HUES48 (cell line): Measurements from ENCODE around the gene HSPH1.

ENCODE experiments used
- H3K27ac ChIP-seq: one replicate; pipeline ENCODE4 v1.7.0; 2013; ENCODE audit warnings: low read depth, low read length, inconsistent platforms
- H3K27me3 ChIP-seq: 2 replicates; pipeline ENCODE4 v1.6.1; 2013; ENCODE audit warnings: mild to moderate bottlenecking, low read length; ENCODE audit not compliant: control insufficient read depth, insufficient read depth
- H3K36me3 ChIP-seq: 2 replicates; pipeline ENCODE4 v1.6.1; 2013; ENCODE audit warnings: low read length; ENCODE audit not compliant: control insufficient read depth, insufficient read depth
- H3K4me1 ChIP-seq: 2 replicates; pipeline ENCODE4 v1.6.1; 2013; ENCODE audit warnings: mild to moderate bottlenecking, low read length; ENCODE audit not compliant: control insufficient read depth, insufficient read depth
- H3K4me3 ChIP-seq: 2 replicates; pipeline ENCODE4 v1.5.1; 2013; ENCODE audit warnings: mild to moderate bottlenecking, low read depth, low read length
- H3K9ac ChIP-seq: 2 replicates; pipeline ENCODE4 v1.6.1; 2013; ENCODE audit warnings: mild to moderate bottlenecking, low read depth, low read length, moderate library complexity
- H3K9me3 ChIP-seq: 2 replicates; pipeline ENCODE4 v1.6.1; 2013; ENCODE audit warnings: low read length; ENCODE audit not compliant: control insufficient read depth, insufficient read depth

Gene HSPH1

DNA sequence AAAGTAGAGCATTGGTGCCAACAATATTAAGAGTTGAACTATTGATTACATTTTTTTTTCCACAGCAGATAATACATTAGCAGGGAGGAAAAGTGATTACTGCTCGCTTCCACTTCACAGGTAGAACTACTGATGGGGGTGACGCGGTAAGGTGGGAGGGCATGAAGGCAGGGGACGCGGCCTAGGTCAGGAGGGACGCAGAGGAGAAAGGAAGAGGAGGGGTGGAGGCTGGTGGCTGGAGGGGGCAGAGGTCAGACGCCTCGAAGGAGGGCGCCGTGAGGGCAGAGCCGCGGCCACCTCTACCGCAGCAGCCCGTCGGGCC is 37.8 kb upstream of the HSPH1 start:
- H3K4me1 ChIP-seq: peaks cover 4% of the 10 kb centered on the region; the same call in 1 of the 2 replicates
- H3K27ac ChIP-seq: no peak overlapping the region
- no peaks in the 10 kb centered on the region for H3K36me3 ChIP-seq
- H3K9ac ChIP-seq: no peak overlapping the region
- no peaks in the 10 kb centered on the region for H3K9me3 ChIP-seq
- peaks cover 5% of the 10 kb centered on the region; the same call in 1 of the 2 replicates for H3K27me3 ChIP-seq
- peak overlapping the region; percentile 74 for H3K4me3 ChIP-seq

DNA sequence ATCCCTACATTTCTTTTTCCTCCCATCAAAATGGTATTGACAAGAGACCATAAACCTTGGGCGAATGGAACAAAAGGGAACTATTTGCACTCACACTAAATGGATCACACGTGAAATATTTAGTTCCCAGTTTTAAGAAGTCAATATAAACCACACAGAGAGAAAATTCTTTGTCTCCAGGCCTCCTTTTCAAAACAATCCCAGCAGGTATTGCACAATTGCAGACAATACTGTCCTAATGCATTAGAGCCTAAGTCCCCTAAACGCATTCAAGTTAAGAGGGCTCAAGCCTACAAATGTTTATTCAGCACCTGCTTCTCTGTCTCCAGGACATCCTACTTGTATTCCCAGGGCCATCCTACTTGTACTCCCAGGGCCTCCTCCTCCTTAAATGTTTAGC is 36.8 kb upstream of the HSPH1 start:
- H3K4me1 ChIP-seq: peaks cover 4% of the 10 kb centered on the region; the same call in 1 of the 2 replicates
- no peak overlapping the region for H3K9ac ChIP-seq
- no peak overlapping the region for H3K27ac ChIP-seq
- no peaks in the 10 kb centered on the region for H3K36me3 ChIP-seq
- H3K27me3 ChIP-seq: peaks cover 5% of the 10 kb centered on the region; the same call in 1 of the 2 replicates
- no peaks in the 10 kb centered on the region for H3K9me3 ChIP-seq
- H3K4me3 ChIP-seq: no peak overlapping the region

DNA sequence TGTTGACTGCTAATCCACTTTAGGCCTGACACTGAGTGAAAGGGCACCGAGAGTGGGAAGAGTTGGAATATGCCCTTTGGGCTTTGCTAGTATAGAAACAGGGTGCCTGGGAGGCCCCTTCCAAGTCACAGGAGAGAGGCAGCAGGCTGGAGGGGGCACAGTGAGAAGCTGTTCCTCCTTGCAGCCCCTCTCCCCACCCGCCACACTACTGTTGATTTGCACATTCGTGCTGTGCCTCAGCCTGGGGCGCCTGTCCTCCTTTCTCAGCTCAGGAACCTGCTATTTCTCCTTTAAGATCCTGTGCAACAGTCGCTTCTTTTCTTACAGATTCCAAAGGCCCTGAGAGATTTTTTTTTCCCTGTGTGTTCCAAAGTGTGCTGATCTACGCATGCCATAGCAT is 35.3 kb upstream of the HSPH1 start:
- Histone ChIP-seq H3K36me3 (no peaks in the 10 kb centered on the region), H3K4me1 (peaks cover 4% of the 10 kb centered on the region; the same call in 1 of the 2 replicates), H3K27ac (no peak overlapping the region), H3K9ac (no peak overlapping the region), H3K9me3 (no peaks in the 10 kb centered on the region), H3K27me3 (peaks cover 5% of the 10 kb centered on the region; the same call in 1 of the 2 replicates), H3K4me3 (no peak overlapping the region)

DNA sequence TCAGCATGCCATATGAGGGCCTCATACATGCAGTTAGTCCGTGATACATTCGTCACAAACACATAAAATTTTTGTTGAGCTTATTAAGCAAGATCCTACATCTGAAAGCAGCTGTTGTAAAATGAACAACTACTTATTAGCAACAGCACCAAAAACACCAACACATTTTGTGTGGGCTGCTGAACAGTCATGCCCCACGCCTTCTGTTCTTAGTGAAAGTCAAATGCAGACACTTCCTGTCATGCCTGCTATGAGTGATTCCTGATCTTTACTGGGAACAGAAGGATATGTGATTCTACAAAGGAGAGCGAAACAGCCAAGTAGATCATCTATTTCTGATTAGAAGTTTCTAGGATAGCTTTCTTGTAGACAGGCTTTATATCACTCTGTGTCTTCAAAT is 33.9 kb upstream of the HSPH1 start:
- no peaks in the 10 kb centered on the region for H3K27me3 ChIP-seq
- no peak overlapping the region for H3K27ac ChIP-seq
- no peaks in the 10 kb centered on the region for H3K4me1 ChIP-seq
- H3K4me3 ChIP-seq: no peak overlapping the region
- no peaks in the 10 kb centered on the region for H3K36me3 ChIP-seq
- no peaks in the 10 kb centered on the region for H3K9me3 ChIP-seq
- H3K9ac ChIP-seq: no peak overlapping the region

DNA sequence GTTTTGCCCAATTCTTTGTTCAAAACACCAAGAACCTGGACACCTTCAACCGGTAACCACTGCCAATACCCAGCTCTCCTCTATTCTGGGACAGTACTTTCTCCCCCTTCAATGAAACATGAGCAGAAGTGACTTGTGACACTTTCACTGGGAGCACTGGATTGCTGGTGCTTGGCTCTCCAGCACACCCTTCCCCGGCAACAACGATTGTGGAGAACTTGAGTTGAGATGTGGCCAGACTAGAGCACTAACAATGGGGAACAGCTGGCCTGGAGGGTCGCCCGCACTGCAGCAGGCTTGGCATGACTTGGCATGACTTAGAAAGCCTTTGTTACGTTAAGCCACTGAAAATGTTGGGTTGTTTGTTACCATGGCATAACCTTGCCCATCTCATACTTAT is 30.6 kb upstream of the HSPH1 start:
- Histone ChIP-seq H3K27ac (no peak overlapping the region), H3K9ac (no peak overlapping the region), H3K36me3 (no peaks in the 10 kb centered on the region), H3K4me3 (no peak overlapping the region), H3K27me3 (no peaks in the 10 kb centered on the region), H3K9me3 (no peaks in the 10 kb centered on the region), H3K4me1 (no peaks in the 10 kb centered on the region)

DNA sequence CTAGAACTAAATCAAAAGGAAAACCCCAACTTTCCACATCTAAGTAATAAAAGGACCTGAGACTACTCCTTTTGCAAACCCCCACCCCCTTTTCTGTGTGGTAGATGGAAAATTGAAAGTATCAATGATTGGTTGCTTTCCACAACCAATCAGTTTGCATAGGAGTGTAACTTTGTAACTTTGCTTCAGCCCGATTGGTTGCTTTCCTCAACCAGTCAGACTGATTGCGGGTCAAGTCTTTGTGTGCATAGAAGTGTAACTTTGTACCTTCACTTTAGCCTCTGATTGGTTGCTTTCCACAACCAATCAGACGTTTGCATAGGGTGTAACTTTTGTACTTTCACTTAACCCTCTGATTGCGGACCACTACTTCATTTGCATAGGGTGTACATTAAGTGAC is 30.0 kb upstream of the HSPH1 start:
- H3K36me3 ChIP-seq: no peaks in the 10 kb centered on the region
- no peaks in the 10 kb centered on the region for H3K4me1 ChIP-seq
- H3K9me3 ChIP-seq: no peaks in the 10 kb centered on the region
- H3K9ac ChIP-seq: no peak overlapping the region
- no peaks in the 10 kb centered on the region for H3K27me3 ChIP-seq
- no peak overlapping the region for H3K4me3 ChIP-seq
- no peak overlapping the region for H3K27ac ChIP-seq

DNA sequence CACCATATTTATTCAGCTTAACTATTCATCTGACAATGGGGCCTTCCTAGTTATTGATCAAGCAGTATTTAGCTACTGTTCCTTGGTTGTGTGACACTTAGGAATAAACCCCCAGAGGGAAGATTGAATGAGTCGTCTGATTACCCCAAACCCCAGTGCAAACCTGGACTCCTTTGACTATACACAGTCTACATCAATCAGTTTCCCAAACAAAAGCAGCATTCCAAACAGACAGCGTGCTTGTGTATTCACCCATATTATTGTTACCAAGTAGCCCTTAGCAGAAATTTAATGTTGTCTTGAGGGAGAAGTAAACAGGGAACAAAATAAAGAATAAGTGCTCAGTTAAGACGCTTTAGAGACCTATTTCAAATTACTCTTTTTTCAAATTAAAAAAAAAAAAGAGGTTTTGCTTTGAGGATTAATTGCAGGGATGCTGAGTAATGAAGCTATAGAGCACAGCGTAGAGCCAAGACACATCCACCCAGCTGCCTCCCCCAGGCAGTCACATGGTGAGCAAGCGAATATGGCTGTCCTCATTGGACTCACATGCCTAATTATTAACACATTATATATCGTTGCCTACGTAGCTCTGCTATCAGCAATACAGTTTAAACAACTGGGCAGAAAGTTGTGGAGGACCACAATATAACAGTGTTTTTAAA is 23.4 kb upstream of the HSPH1 start:
- Histone ChIP-seq H3K9ac (no peak overlapping the region), H3K36me3 (no peaks in the 10 kb centered on the region), H3K4me1 (peaks cover 4% of the 10 kb centered on the region; the same call in 1 of the 2 replicates), H3K27me3 (no peaks in the 10 kb centered on the region), H3K27ac (no peak overlapping the region), H3K4me3 (no peak overlapping the region), H3K9me3 (no peaks in the 10 kb centered on the region)

DNA sequence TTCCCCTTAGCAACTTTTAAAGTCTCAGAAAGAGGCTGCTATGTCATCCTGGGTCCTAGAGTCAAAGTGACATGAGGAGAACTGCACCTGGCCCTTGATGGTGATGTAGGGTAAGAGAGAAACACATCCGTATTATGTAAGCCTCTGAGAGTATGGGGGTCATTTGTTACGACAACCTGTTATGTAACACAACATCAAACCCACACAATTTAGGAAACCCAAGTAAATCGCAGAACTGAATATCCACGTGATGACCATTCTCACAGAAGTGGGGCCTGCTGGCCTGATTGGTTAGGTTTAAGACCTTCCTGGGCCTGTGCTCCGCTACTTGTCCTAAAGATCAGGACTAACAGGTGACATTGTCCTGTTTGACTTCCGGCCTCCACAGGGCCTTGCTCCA is 22.7 kb upstream of the HSPH1 start:
- Histone ChIP-seq H3K36me3 (no peaks in the 10 kb centered on the region), H3K27ac (no peak overlapping the region), H3K4me1 (peaks cover 4% of the 10 kb centered on the region; the same call in 1 of the 2 replicates), H3K9me3 (no peaks in the 10 kb centered on the region), H3K4me3 (no peak overlapping the region), H3K9ac (no peak overlapping the region), H3K27me3 (no peaks in the 10 kb centered on the region)

DNA sequence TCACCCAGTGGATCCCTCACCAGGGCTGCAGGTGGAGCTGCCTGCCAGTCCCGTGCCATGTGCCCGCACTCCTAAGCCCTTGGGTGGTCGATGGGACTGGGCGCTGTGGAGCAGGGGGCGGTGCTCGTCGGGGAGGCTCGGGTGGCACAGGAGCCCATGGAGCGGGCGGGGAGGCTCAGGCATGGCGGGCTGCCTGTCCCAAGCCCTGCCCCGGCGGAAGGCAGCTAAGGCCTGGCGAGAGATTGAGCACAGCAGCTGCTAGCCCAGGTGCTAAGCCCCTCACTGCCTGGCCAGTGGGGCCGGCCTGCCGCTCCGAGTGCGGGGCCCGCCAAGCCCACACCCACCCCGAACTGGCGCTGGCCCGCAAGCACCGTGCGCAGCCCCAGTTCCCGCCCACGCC is 21.3 kb upstream of the HSPH1 start:
- Histone ChIP-seq H3K9me3 (no peaks in the 10 kb centered on the region), H3K4me3 (no peak overlapping the region), H3K4me1 (peaks cover 4% of the 10 kb centered on the region; the same call in 1 of the 2 replicates), H3K36me3 (no peaks in the 10 kb centered on the region), H3K27me3 (no peaks in the 10 kb centered on the region), H3K9ac (no peak overlapping the region), H3K27ac (no peak overlapping the region)

DNA sequence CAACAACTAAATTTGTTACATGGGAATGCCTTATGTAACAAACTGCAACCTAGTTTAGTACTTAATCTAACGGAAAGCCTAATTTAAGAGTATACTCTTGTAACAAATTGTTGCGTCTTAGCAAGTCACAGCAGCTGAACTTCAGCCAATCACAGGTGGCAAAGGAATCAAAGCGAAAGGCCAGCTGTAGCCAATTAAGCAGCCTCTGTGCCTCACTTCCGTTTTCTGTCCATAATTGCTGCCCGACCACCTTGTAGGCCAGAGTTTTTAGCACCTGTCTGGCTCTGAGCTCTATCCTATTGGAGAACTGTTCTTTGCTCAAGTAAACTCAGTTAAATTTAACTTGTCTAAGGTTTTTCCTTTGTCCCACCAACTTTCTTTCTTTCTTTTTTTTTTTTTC is 18.1 kb upstream of the HSPH1 start:
- H3K4me1 ChIP-seq: no peaks in the 10 kb centered on the region
- no peak overlapping the region for H3K9ac ChIP-seq
- H3K27me3 ChIP-seq: no peaks in the 10 kb centered on the region
- no peak overlapping the region for H3K27ac ChIP-seq
- H3K36me3 ChIP-seq: no peaks in the 10 kb centered on the region
- H3K9me3 ChIP-seq: no peaks in the 10 kb centered on the region
- no peak overlapping the region for H3K4me3 ChIP-seq

DNA sequence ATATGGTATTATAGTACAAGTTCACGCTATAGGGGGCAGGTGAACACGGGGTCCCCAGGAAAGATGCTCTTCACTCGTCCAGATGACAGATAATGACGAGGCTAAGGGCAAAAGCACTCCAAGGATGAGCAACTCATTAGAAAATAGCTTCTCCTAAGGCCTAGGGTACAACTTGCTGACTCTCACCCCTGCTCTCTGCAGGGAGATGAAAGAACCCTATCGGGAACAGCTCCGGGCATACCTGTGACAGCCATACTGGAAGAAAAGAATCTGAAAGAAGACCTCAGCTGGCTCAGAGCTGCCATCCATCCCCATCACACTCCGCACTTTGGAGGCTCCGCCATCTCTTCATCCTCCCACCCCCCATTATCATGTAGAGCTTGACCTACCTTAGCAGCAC is 17.5 kb upstream of the HSPH1 start:
- Histone ChIP-seq H3K36me3 (no peaks in the 10 kb centered on the region), H3K27ac (no peak overlapping the region), H3K4me1 (no peaks in the 10 kb centered on the region), H3K4me3 (no peak overlapping the region), H3K9ac (no peak overlapping the region), H3K27me3 (no peaks in the 10 kb centered on the region), H3K9me3 (no peaks in the 10 kb centered on the region)
